Astrocyte (in vitro differentiated cells and primary cell): ENCODE results near the gene C1orf87. TPM values are rescaled to one million over a fixed set of nuclear protein-coding genes. Genes with fewer than 3 reads are reported as not detected.

Experiments used
- DNase-seq: peaks from one replicate; pipeline ENCODE4 v3.0.0-alpha.2; 2010; ENCODE audit warnings: low read depth
- FAIRE-seq: peaks from 2 replicates; lab custom pipeline; 2011; peaks lifted over from hg19 to GRCh38; lab: Jason Lieb, UNC
- H2AFZ ChIP-seq: 2 replicates; pipeline ENCODE4 v1.6.0; 2012; ENCODE audit warnings: low read depth, low read length, inconsistent platforms
- H3K27ac ChIP-seq: 2 replicates; pipeline ENCODE4 v1.5.1; 2011; ENCODE audit warnings: low read depth, low read length, inconsistent platforms
- H3K27me3 ChIP-seq: 2 replicates; pipeline ENCODE4 v1.6.0; 2011; ENCODE audit warnings: low read length, inconsistent platforms; ENCODE audit not compliant: insufficient read depth
- H3K36me3 ChIP-seq: 2 replicates; pipeline ENCODE4 v1.5.1; 2011; ENCODE audit warnings: low read length, inconsistent platforms; ENCODE audit not compliant: insufficient read depth
- H3K4me1 ChIP-seq: 2 replicates; pipeline ENCODE4 v1.5.1; 2011; ENCODE audit warnings: low read length, inconsistent platforms; ENCODE audit not compliant: insufficient read depth
- H3K4me2 ChIP-seq: 2 replicates; pipeline ENCODE4 v1.6.0; 2012; ENCODE audit warnings: low read length, inconsistent platforms
- H3K4me3 ChIP-seq: 2 replicates; pipeline ENCODE4 v1.5.1; 2011; ENCODE audit warnings: low read depth, mild to moderate bottlenecking, low read length, inconsistent platforms; ENCODE audit not compliant: insufficient read depth
- H3K79me2 ChIP-seq: 2 replicates; pipeline ENCODE4 v1.6.0; 2012; ENCODE audit warnings: mild to moderate bottlenecking, low read length, inconsistent platforms; ENCODE audit not compliant: insufficient read depth
- H3K9ac ChIP-seq: 2 replicates; pipeline ENCODE4 v1.6.0; 2012; ENCODE audit warnings: mild to moderate bottlenecking, low read length, inconsistent platforms
- H3K9me3 ChIP-seq: 2 replicates; pipeline ENCODE4 v1.5.1; 2012; ENCODE audit warnings: low read depth, mild to moderate bottlenecking, low read length, inconsistent platforms; ENCODE audit not compliant: insufficient read depth
- H4K20me1 ChIP-seq: 2 replicates; pipeline ENCODE4 v1.6.0; 2012; ENCODE audit warnings: low read length, inconsistent platforms; ENCODE audit not compliant: insufficient read depth
- H3K27ac Mint-ChIP-seq: one replicate; pipeline ENCODE4 v1.8.0; 2021; ENCODE audit warnings: mild to moderate bottlenecking, mixed read lengths; ENCODE audit not compliant: unreplicated experiment
- H3K27me3 Mint-ChIP-seq: one replicate; pipeline ENCODE4 v1.8.0; 2021; ENCODE audit warnings: low read depth, mixed read lengths; ENCODE audit not compliant: unreplicated experiment
- H3K36me3 Mint-ChIP-seq: one replicate; pipeline ENCODE4 v1.8.0; 2021; ENCODE audit warnings: low read depth, mixed read lengths; ENCODE audit not compliant: unreplicated experiment
- H3K4me1 Mint-ChIP-seq: one replicate; pipeline ENCODE4 v1.8.0; 2021; ENCODE audit warnings: low read depth, mixed read lengths; ENCODE audit not compliant: unreplicated experiment
- H3K4me3 Mint-ChIP-seq: one replicate; pipeline ENCODE4 v1.8.0; 2021; ENCODE audit warnings: mild to moderate bottlenecking, moderate library complexity, mixed read lengths; ENCODE audit not compliant: unreplicated experiment
- H3K9me3 Mint-ChIP-seq: one replicate; pipeline ENCODE4 v1.8.0; 2021; ENCODE audit warnings: mild to moderate bottlenecking, mixed read lengths; ENCODE audit not compliant: unreplicated experiment
- EZH2 ChIP-seq: IDR thresholded peaks from 2 replicates; pipeline ENCODE4 v1.6.1; 2012; ENCODE audit warnings: mild to moderate bottlenecking, low read length, inconsistent platforms; ENCODE audit not compliant: insufficient read depth
- total RNA-seq: library from RNA; stranded (reverse); gene quantifications from 2 replicates; pipeline ENCODE4 v1.2.1, GENCODE V29; 2021
- TF ChIP-seq, protein P1 (sequence below): IDR thresholded peaks from 2 replicates; pipeline ENCODE4 v1.5.1; 2011; ENCODE audit warnings: low read depth, mild to moderate bottlenecking, inconsistent platforms, low read length, moderate library complexity; ENCODE audit not compliant: insufficient read depth

The C1orf87 gene
- total RNA-seq, 1 donor from 2014 or later = not detected

DNA sequence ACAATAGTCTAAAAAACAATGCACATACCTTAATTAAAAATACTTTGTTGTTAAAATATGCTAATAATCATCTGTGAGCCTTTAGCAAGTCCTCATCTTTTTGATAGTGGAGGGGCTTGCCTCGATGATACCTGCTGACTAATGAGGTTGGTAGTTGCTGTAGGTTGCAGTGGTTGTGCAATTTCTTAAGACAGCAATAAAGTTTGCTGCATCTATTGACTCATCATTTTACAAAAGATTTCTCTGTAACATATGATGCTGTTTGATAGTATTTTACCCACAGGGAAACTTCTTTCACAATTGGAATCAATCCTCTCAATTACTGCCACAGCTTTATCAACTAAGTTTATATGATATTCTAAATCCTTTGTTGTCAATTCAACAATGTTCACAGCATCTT, 7.6 kb downstream of the C1orf87 start:
- Histone ChIP-seq H3K36me3 (no peaks in the 10 kb centered on the region), H3K9me3 (no peaks in the 10 kb centered on the region), H3K4me2 (no peak overlapping the region), H3K9ac (no peak overlapping the region), H3K79me2 (no peaks in the 10 kb centered on the region), H3K4me1 (peaks cover 13% of the 10 kb centered on the region), H3K27me3 (no peaks in the 10 kb centered on the region), H2AFZ (no peak overlapping the region), H3K4me3 (no peak overlapping the region), H3K27ac (no peak overlapping the region), H4K20me1 (no peaks in the 10 kb centered on the region)
- no peaks in the 10 kb centered on the region for H3K27me3 Mint-ChIP-seq
- no peaks in the 10 kb centered on the region for H3K9me3 Mint-ChIP-seq
- no peak for TF ChIP-seq EZH2
- TF ChIP-seq, protein P1, sequence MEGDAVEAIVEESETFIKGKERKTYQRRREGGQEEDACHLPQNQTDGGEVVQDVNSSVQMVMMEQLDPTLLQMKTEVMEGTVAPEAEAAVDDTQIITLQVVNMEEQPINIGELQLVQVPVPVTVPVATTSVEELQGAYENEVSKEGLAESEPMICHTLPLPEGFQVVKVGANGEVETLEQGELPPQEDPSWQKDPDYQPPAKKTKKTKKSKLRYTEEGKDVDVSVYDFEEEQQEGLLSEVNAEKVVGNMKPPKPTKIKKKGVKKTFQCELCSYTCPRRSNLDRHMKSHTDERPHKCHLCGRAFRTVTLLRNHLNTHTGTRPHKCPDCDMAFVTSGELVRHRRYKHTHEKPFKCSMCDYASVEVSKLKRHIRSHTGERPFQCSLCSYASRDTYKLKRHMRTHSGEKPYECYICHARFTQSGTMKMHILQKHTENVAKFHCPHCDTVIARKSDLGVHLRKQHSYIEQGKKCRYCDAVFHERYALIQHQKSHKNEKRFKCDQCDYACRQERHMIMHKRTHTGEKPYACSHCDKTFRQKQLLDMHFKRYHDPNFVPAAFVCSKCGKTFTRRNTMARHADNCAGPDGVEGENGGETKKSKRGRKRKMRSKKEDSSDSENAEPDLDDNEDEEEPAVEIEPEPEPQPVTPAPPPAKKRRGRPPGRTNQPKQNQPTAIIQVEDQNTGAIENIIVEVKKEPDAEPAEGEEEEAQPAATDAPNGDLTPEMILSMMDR = no peak
- H3K27ac Mint-ChIP-seq = no peak overlapping the region
- DNase-seq = peak; percentile 16
- H3K36me3 Mint-ChIP-seq = no peaks in the 10 kb centered on the region
- no peak overlapping the region for H3K4me3 Mint-ChIP-seq
- H3K4me1 Mint-ChIP-seq = peaks cover 5% of the 10 kb centered on the region
- no peak for FAIRE-seq

DNA sequence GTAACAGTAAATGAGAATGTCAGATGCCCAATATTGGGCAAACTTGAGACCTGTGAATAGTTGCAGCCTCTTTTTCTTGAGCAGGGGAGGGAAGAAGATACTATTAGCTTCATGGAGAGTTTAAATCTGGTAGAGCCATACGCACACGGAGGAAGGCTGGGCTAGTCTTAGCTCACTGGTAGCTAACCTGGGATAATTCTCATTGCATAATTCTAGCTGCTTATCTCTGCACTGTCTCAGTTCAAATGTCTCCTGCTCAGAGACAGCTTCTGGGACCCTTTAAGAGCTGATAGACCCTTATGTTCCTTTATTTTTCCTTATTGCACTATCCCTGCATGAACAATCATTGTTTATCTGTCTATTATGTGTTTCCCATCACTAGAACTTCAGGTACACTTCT, 8.4 kb downstream of the C1orf87 start:
- Histone ChIP-seq H3K4me3 (no peak overlapping the region), H3K27me3 (no peaks in the 10 kb centered on the region), H3K36me3 (no peaks in the 10 kb centered on the region), H3K9me3 (no peaks in the 10 kb centered on the region), H4K20me1 (no peaks in the 10 kb centered on the region), H2AFZ (no peak overlapping the region), H3K27ac (no peak overlapping the region), H3K9ac (no peak overlapping the region), H3K4me2 (no peak overlapping the region), H3K4me1 (peaks cover 13% of the 10 kb centered on the region), H3K79me2 (no peaks in the 10 kb centered on the region)
- H3K9me3 Mint-ChIP-seq = no peaks in the 10 kb centered on the region
- no peaks in the 10 kb centered on the region for H3K27me3 Mint-ChIP-seq
- no peaks in the 10 kb centered on the region for H3K36me3 Mint-ChIP-seq
- no peak for TF ChIP-seq EZH2
- TF ChIP-seq, protein P1 = no peak
- no peak overlapping the region for H3K27ac Mint-ChIP-seq
- FAIRE-seq (no peak), DNase-seq (no peak)
- H3K4me1 Mint-ChIP-seq = peaks cover 5% of the 10 kb centered on the region
- no peak overlapping the region for H3K4me3 Mint-ChIP-seq

DNA sequence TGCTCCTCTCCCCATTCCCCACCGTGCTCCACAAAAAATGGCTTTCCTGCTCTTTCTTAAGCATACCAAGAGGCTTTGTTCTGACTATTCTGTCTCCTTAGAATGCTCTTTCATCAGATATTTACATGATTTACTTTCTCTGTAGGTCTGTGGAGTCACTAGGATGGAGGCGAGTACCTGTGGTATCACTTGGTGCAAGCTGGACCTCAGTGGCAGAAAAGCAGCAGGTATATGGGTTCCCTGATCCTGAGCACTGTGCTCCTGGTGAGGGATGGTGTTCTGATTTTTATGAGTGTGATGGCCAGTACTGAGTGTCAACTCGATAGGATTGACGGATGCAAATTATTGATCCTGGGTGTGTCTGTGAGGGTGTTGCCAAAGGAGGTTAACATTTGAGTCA, 10.0 kb downstream of the C1orf87 start:
- Mint-ChIP-seq H3K4me1 (peaks cover 3% of the 10 kb centered on the region), H3K4me3 (no peak overlapping the region), H3K9me3 (no peaks in the 10 kb centered on the region), H3K36me3 (no peaks in the 10 kb centered on the region), H3K27ac (no peak overlapping the region), H3K27me3 (no peaks in the 10 kb centered on the region)
- Histone ChIP-seq H3K36me3 (no peaks in the 10 kb centered on the region), H3K4me2 (no peak overlapping the region), H3K27ac (no peak overlapping the region), H3K79me2 (no peaks in the 10 kb centered on the region), H4K20me1 (no peaks in the 10 kb centered on the region), H3K9me3 (no peaks in the 10 kb centered on the region), H3K4me1 (peaks cover 6% of the 10 kb centered on the region), H3K27me3 (no peaks in the 10 kb centered on the region), H3K9ac (no peak overlapping the region), H3K4me3 (no peak overlapping the region), H2AFZ (no peak overlapping the region)
- TF ChIP-seq, protein P1 = no peak
- no peak for TF ChIP-seq EZH2
- FAIRE-seq (no peak), DNase-seq (no peak)
